ENCODE results near the gene HES1. TPM values are rescaled to one million over a fixed set of nuclear protein-coding genes. Genes with fewer than 3 reads are reported as not detected.

The HES1 gene
- total and polyA plus RNA-seq, 7 donors: 17.4 to 47.4 (median 28.4) TPM

- no peak overlapping the region for H3K4me3 ChIP-seq
- H3K36me3 ChIP-seq: no peaks in the 10 kb centered on the region
- no peaks in the 10 kb centered on the region for H3K27me3 ChIP-seq
- 72 to 79% methylated on average over 15 of the region's 15 CpGs for WGBS, 2 donors
- no peak overlapping the region for H3K27ac ChIP-seq
- intact Hi-C loops (cut with DNase I): no loop called here
- peaks cover 0 to 10% (median 10%) of the 10 kb centered on the region in 4 donors for H3K4me1 ChIP-seq
- no peak for TF ChIP-seq CTCF (IDR thresholded peaks at IDR 0.05)
- TF ChIP-seq POLR2AphosphoS5 (IDR thresholded peaks at IDR 0.05): no peak
- no peak for TF ChIP-seq EP300 (IDR thresholded peaks at IDR 0.05)
- no peak for TF ChIP-seq POLR2A (IDR thresholded peaks at IDR 0.05)
- DNase-seq: no peak
- no peaks in the 10 kb centered on the region for H3K9me3 ChIP-seq
Observed at GRCh38 chr3:194100856-194101390, 35.0 kb upstream of the HES1 start.

GRCh38 chr3:194101592-194102432 lies 34.1 kb upstream of the HES1 start:
- H3K27me3 ChIP-seq: no peaks in the 10 kb centered on the region
- TF ChIP-seq CTCF (IDR thresholded peaks at IDR 0.05) (no peak), POLR2A (IDR thresholded peaks at IDR 0.05) (no peak), POLR2AphosphoS5 (IDR thresholded peaks at IDR 0.05) (no peak), EP300 (IDR thresholded peaks at IDR 0.05) (no peak)
- H3K36me3 ChIP-seq: no peaks in the 10 kb centered on the region
- no peaks in the 10 kb centered on the region for H3K9me3 ChIP-seq
- WGBS, 2 donors: 49 to 79% methylated on average over 7 of the region's 7 CpGs
- H3K4me3 ChIP-seq: no peak overlapping the region
- peaks cover 0 to 10% (median 10%) of the 10 kb centered on the region in 4 donors for H3K4me1 ChIP-seq
- no peak for DNase-seq
- intact Hi-C loops (cut with DNase I): no loop called here
- H3K27ac ChIP-seq: no peak overlapping the region

GRCh38 chr3:194102436-194102835 lies 33.5 kb upstream of the HES1 start:
- no peaks in the 10 kb centered on the region for H3K36me3 ChIP-seq
- no peak overlapping the region for H3K4me3 ChIP-seq
- intact Hi-C loops (cut with DNase I): no loop called here
- TF ChIP-seq CTCF (IDR thresholded peaks at IDR 0.05) (no peak), POLR2A (IDR thresholded peaks at IDR 0.05) (no peak), EP300 (IDR thresholded peaks at IDR 0.05) (no peak), POLR2AphosphoS5 (IDR thresholded peaks at IDR 0.05) (no peak)
- H3K27ac ChIP-seq: no peak overlapping the region
- no peaks in the 10 kb centered on the region for H3K27me3 ChIP-seq
- 43 to 66% methylated on average over 5 of the region's 5 CpGs for WGBS, 2 donors
- H3K4me1 ChIP-seq: peaks cover 0 to 10% (median 8%) of the 10 kb centered on the region in 4 donors
- DNase-seq: no peak
- no peaks in the 10 kb centered on the region for H3K9me3 ChIP-seq

GRCh38 chr3:194103505-194103904 lies 32.4 kb upstream of the HES1 start:
- no peaks in the 10 kb centered on the region for H3K36me3 ChIP-seq
- H3K27me3 ChIP-seq: no peaks in the 10 kb centered on the region
- 61 to 88% methylated on average over 7 of the region's 7 CpGs for whole genome bisulfite sequencing, 2 donors
- TF ChIP-seq POLR2AphosphoS5 (IDR thresholded peaks at IDR 0.05): no peak
- TF ChIP-seq POLR2A (IDR thresholded peaks at IDR 0.05): no peak
- no peak for TF ChIP-seq EP300 (IDR thresholded peaks at IDR 0.05)
- no peak for TF ChIP-seq CTCF (IDR thresholded peaks at IDR 0.05)
- peaks cover 0 to under 1% (median 0%) of the 10 kb centered on the region in 4 donors for H3K4me1 ChIP-seq
- no peak overlapping the region for H3K4me3 ChIP-seq
- intact Hi-C loops (cut with DNase I): no loop called here
- H3K9me3 ChIP-seq: no peaks in the 10 kb centered on the region
- DNase-seq: no peak
- H3K27ac ChIP-seq: no peak overlapping the region

Measured in sigmoid colon (tissue), 7 donors.